Measurements from ENCODE around the gene OBSCN. TPM values are rescaled to one million over a fixed set of nuclear protein-coding genes. Genes with fewer than 3 reads are reported as not detected.

Gene OBSCN
- total RNA-seq, 2 experiments from 2014 or later, result 80.8 to 82.2 TPM

- Mint-ChIP-seq H3K27me3 (no peaks in the 10 kb centered on the region), H3K4me3 (no peak overlapping the region), H3K27ac (no peak overlapping the region), H3K4me1 (ENCODE audit: low read depth) (no peaks in the 10 kb centered on the region), H3K9me3 (no peaks in the 10 kb centered on the region), H3K36me3 (ENCODE audit: low read depth) (peaks cover 26% of the 10 kb centered on the region)
- H3K27me3 ChIP-seq (ENCODE audit: control insufficient read depth in 1 of 2, insufficient read depth in 2 of 2, low read length in 2 of 2), result no peaks in the 10 kb centered on the region
- ATAC-seq (ENCODE audit: poor library complexity), result no peak
- peaks cover 6 to 38% of the 10 kb centered on the region in 2 experiments for H3K9me3 ChIP-seq (ENCODE audit: control insufficient read depth in 1 of 2, insufficient read depth in 1 of 2, low read length in 2 of 2)
- no peak for DNase-seq
- no peak for TF ChIP-seq CTCF (IDR thresholded peaks at IDR 0.05)
- H3K4me3 ChIP-seq (ENCODE audit: low read length), result no peak overlapping the region
- no peak overlapping the region for H3K27ac ChIP-seq (ENCODE audit: low read depth in 1 of 2, low read length in 2 of 2)
- POLR2A ChIA-PET, result no interaction called here
- no peaks in the 10 kb centered on the region for H3K36me3 ChIP-seq (ENCODE audit: insufficient read depth, low read length)
- CTCF ChIA-PET, result no interaction called here
- intact Hi-C loops (cut with DNase I, micrococcal nuclease), result no loop called here
- H3K4me1 ChIP-seq (ENCODE audit: insufficient read depth, low read length), result no peaks in the 10 kb centered on the region
These were observed 102.4 kb downstream of the OBSCN start for GRCh38 chr1:228310162-228310792.

GRCh38 chr1:228311091-228311490 lies 103.2 kb downstream of the OBSCN start:
- H3K4me3 ChIP-seq (ENCODE audit: low read length), result no peak overlapping the region
- H3K9me3 ChIP-seq (ENCODE audit: control insufficient read depth in 1 of 2, insufficient read depth in 1 of 2, low read length in 2 of 2), result peaks cover 6 to 38% of the 10 kb centered on the region in 2 experiments
- H3K9me3 Mint-ChIP-seq, result no peaks in the 10 kb centered on the region
- H3K4me3 Mint-ChIP-seq, result no peak overlapping the region
- intact Hi-C loops (cut with DNase I, micrococcal nuclease), result no loop called here
- H3K27ac Mint-ChIP-seq, result no peak overlapping the region
- peaks cover 27% of the 10 kb centered on the region for H3K36me3 Mint-ChIP-seq (ENCODE audit: low read depth)
- ChIA-PET CTCF (no interaction called here), POLR2A (no interaction called here)
- H3K36me3 ChIP-seq (ENCODE audit: insufficient read depth, low read length), result no peaks in the 10 kb centered on the region
- H3K4me1 Mint-ChIP-seq (ENCODE audit: low read depth), result no peaks in the 10 kb centered on the region
- TF ChIP-seq CTCF (IDR thresholded peaks at IDR 0.05), result no peak
- DNase-seq (no peak), ATAC-seq (ENCODE audit: poor library complexity) (no peak)
- H3K27me3 Mint-ChIP-seq, result no peaks in the 10 kb centered on the region
- H3K4me1 ChIP-seq (ENCODE audit: insufficient read depth, low read length), result no peaks in the 10 kb centered on the region
- no peak overlapping the region for H3K27ac ChIP-seq (ENCODE audit: low read depth in 1 of 2, low read length in 2 of 2)
- no peaks in the 10 kb centered on the region for H3K27me3 ChIP-seq (ENCODE audit: control insufficient read depth in 1 of 2, insufficient read depth in 2 of 2, low read length in 2 of 2)

GRCh38 chr1:228312136-228312764 lies 104.4 kb downstream of the OBSCN start:
- TF ChIP-seq CTCF (IDR thresholded peaks at IDR 0.05), result no peak
- H3K4me3 ChIP-seq (ENCODE audit: low read length), result no peak overlapping the region
- no peaks in the 10 kb centered on the region for H3K27me3 Mint-ChIP-seq
- H3K27ac ChIP-seq (ENCODE audit: low read depth in 1 of 2, low read length in 2 of 2), result no peak overlapping the region
- H3K9me3 ChIP-seq (ENCODE audit: control insufficient read depth in 1 of 2, insufficient read depth in 1 of 2, low read length in 2 of 2), result peaks cover 6 to 38% of the 10 kb centered on the region in 2 experiments
- no peak overlapping the region for H3K4me3 Mint-ChIP-seq
- ATAC-seq (ENCODE audit: poor library complexity) (no peak), DNase-seq (no peak)
- H3K36me3 Mint-ChIP-seq (ENCODE audit: low read depth), result peaks cover 27% of the 10 kb centered on the region
- no peaks in the 10 kb centered on the region for H3K36me3 ChIP-seq (ENCODE audit: insufficient read depth, low read length)
- no peaks in the 10 kb centered on the region for H3K4me1 Mint-ChIP-seq (ENCODE audit: low read depth)
- ChIA-PET CTCF (no interaction called here), POLR2A (interaction anchor here (0.7 kb wide), 1 partner anchor 83 kb away, joined by 4 read pairs; no protein-coding TSS in a partner anchor)
- intact Hi-C loops (cut with DNase I, micrococcal nuclease), result no loop called here
- H3K4me1 ChIP-seq (ENCODE audit: insufficient read depth, low read length), result no peaks in the 10 kb centered on the region
- no peaks in the 10 kb centered on the region for H3K27me3 ChIP-seq (ENCODE audit: control insufficient read depth in 1 of 2, insufficient read depth in 2 of 2, low read length in 2 of 2)
- H3K9me3 Mint-ChIP-seq, result no peaks in the 10 kb centered on the region
- no peak overlapping the region for H3K27ac Mint-ChIP-seq
